Heart left ventricle (tissue), 13 donors: ENCODE data around the gene ISCU.

Source experiments
- CTCF ChIP-seq, 12 donors: fragments of 200-600 bp; sonication (generic) in 4 of 12; IDR thresholded peaks; one replicate each; pipeline versions ENCODE4 v1.5.0 to v1.8.0; 2018 to 2022; ENCODE audit warnings: antibody characterized with exemption in 12 of 12, mild to moderate bottlenecking in 5 of 12
- POLR2A ChIP-seq, 2 donors: fragments of 450-650 bp; IDR thresholded peaks; one replicate each; pipeline ENCODE4 v1.6.1; 2017; ENCODE audit warnings: antibody characterized with exemption in 2 of 2, mild to moderate bottlenecking in 2 of 2, moderate library complexity in 2 of 2
- donor health status: ischemic (EF 13 %, LVEDD 7.1; RV severe dilation, severe dysfunction).
- donor health status: DM: no; HTN: yes; CAD: no.
- donor health status: DM: no; HTN: no; CAD: no.
- donor health status: ischemic (EF 25% LVEDD 6.9; RV normal size, moderate dysfunction).
- donor health status: ischemic (EF 25% LVEDD 5.7; RV mildly dilated, moderate dysfunction).
- donor health status: ischemic (EF 35%, LVEDD 5.7; RV mildly dilated, moderate dysfunction).
- donor health status: nonischemic (EF 11% LVEDD 7.7; RV severe dilation, severe dysfunction).
- donor health status: DM: yes; HTN: yes; CAD: no.
- donor health status: PGD.
- donor health status: ischemic (EF 29% LVEDD 5.4; RV normal size, mild dysfunction).
- donor health status: nonischemic (EF 23%, LVEDD 6.1; RV moderate dilation, normal function).

GRCh38 chr12:108563804-108564151, 1.4 kb downstream of the ISCU start:
- no peak for TF ChIP-seq POLR2A (IDR thresholded peaks at IDR 0.05)
- peak in 1 of 12 donors; percentile 12 for TF ChIP-seq CTCF (IDR thresholded peaks at IDR 0.05)
